Measurements from ENCODE around the gene INHBE. TPM values are rescaled to one million over a fixed set of nuclear protein-coding genes. Genes with fewer than 3 reads are reported as not detected.
A peak's percentile ranks its signal among the peaks of the same experiment; 100 is the strongest.

INHBE gene
- total RNA-seq, 1 donor, result not detected

- H3K9me3 ChIP-seq (ENCODE audit: low read depth, low read length), result no peaks in the 10 kb centered on the region
- no peaks in the 10 kb centered on the region for H3K27me3 ChIP-seq (ENCODE audit: insufficient read depth, low read length)
- H3K4me3 ChIP-seq (ENCODE audit: low read length), result no peak overlapping the region
- peaks cover 86% of the 10 kb centered on the region for H3K4me1 ChIP-seq (ENCODE audit: insufficient read depth, low read length)
Observed at GRCh38 chr12:57473886-57474285, 18.8 kb downstream of the INHBE start.

GRCh38 chr12:57474430-57474829, 19.3 kb downstream of the INHBE start:
- Histone ChIP-seq H3K4me3 (ENCODE audit: low read length) (no peak overlapping the region), H3K4me1 (ENCODE audit: insufficient read depth, low read length) (peaks cover 87% of the 10 kb centered on the region), H3K9me3 (ENCODE audit: low read depth, low read length) (no peaks in the 10 kb centered on the region), H3K27me3 (ENCODE audit: insufficient read depth, low read length) (no peaks in the 10 kb centered on the region)

- H3K4me3 ChIP-seq (ENCODE audit: low read length), result no peak overlapping the region
- H3K9me3 ChIP-seq (ENCODE audit: low read depth, low read length), result no peaks in the 10 kb centered on the region
- no peaks in the 10 kb centered on the region for H3K27me3 ChIP-seq (ENCODE audit: insufficient read depth, low read length)
- peaks cover 87% of the 10 kb centered on the region for H3K4me1 ChIP-seq (ENCODE audit: insufficient read depth, low read length)
Observed at GRCh38 chr12:57474862-57475261, 19.8 kb downstream of the INHBE start.

GRCh38 chr12:57475271-57476161, 20.4 kb downstream of the INHBE start:
- peaks cover 87% of the 10 kb centered on the region for H3K4me1 ChIP-seq (ENCODE audit: insufficient read depth, low read length)
- H3K27me3 ChIP-seq (ENCODE audit: insufficient read depth, low read length), result no peaks in the 10 kb centered on the region
- H3K9me3 ChIP-seq (ENCODE audit: low read depth, low read length), result no peaks in the 10 kb centered on the region
- peak overlapping the region; percentile 64 for H3K4me3 ChIP-seq (ENCODE audit: low read length)

GRCh38 chr12:57476162-57476992, 21.3 kb downstream of the INHBE start:
- Histone ChIP-seq H3K27me3 (ENCODE audit: insufficient read depth, low read length) (no peaks in the 10 kb centered on the region), H3K9me3 (ENCODE audit: low read depth, low read length) (no peaks in the 10 kb centered on the region), H3K4me3 (ENCODE audit: low read length) (peak overlapping the region; percentile 64), H3K4me1 (ENCODE audit: insufficient read depth, low read length) (peaks cover 87% of the 10 kb centered on the region)

GRCh38 chr12:57476993-57477709, 22.0 kb downstream of the INHBE start:
- H3K4me1 ChIP-seq (ENCODE audit: insufficient read depth, low read length), result peaks cover 84% of the 10 kb centered on the region
- no peaks in the 10 kb centered on the region for H3K9me3 ChIP-seq (ENCODE audit: low read depth, low read length)
- no peaks in the 10 kb centered on the region for H3K27me3 ChIP-seq (ENCODE audit: insufficient read depth, low read length)
- H3K4me3 ChIP-seq (ENCODE audit: low read length), result peak overlapping the region; percentile 64

GRCh38 chr12:57477710-57478681, 22.9 kb downstream of the INHBE start:
- peaks cover 75% of the 10 kb centered on the region for H3K4me1 ChIP-seq (ENCODE audit: insufficient read depth, low read length)
- no peaks in the 10 kb centered on the region for H3K9me3 ChIP-seq (ENCODE audit: low read depth, low read length)
- peak overlapping the region; percentile 64 for H3K4me3 ChIP-seq (ENCODE audit: low read length)
- H3K27me3 ChIP-seq (ENCODE audit: insufficient read depth, low read length), result no peaks in the 10 kb centered on the region

GRCh38 chr12:57479043-57479375, 23.9 kb downstream of the INHBE start:
- H3K4me3 ChIP-seq (ENCODE audit: low read length), result peak overlapping the region; percentile 64

GRCh38 chr12:57479376-57480115, 24.4 kb downstream of the INHBE start, which contains the start of gene ARHGAP9:
Gene ARHGAP9 (minus strand): TSS chr12:57479866. CDS start chr12:57479406, 460 bp downstream.
- Histone ChIP-seq H3K4me1 (ENCODE audit: insufficient read depth, low read length) (peaks cover 61% of the 10 kb centered on the region), H3K4me3 (ENCODE audit: low read length) (peak within 1 kb of the TSS; percentile 64)

More at GRCh38 chr12:57479043-57479375, 23.9 kb downstream of the INHBE start:
- H3K9me3 ChIP-seq (ENCODE audit: low read depth, low read length), result no peaks in the 10 kb centered on the region
- H3K27me3 ChIP-seq (ENCODE audit: insufficient read depth, low read length), result no peaks in the 10 kb centered on the region
- peaks cover 66% of the 10 kb centered on the region for H3K4me1 ChIP-seq (ENCODE audit: insufficient read depth, low read length)

GRCh38 chr12:57481671-57482070, 26.6 kb downstream of the INHBE start:
- Histone ChIP-seq H3K9me3 (ENCODE audit: low read depth, low read length) (no peaks in the 10 kb centered on the region), H3K4me3 (ENCODE audit: low read length) (no peak overlapping the region), H3K27me3 (ENCODE audit: insufficient read depth, low read length) (no peaks in the 10 kb centered on the region), H3K4me1 (ENCODE audit: insufficient read depth, low read length) (peaks cover 41% of the 10 kb centered on the region)

More at GRCh38 chr12:57479376-57480115, 24.4 kb downstream of the INHBE start, which contains the start of gene ARHGAP9:
- Histone ChIP-seq H3K9me3 (ENCODE audit: low read depth, low read length) (no peaks in the 10 kb centered on the region), H3K27me3 (ENCODE audit: insufficient read depth, low read length) (no peaks in the 10 kb centered on the region)

GRCh38 chr12:57483466-57483865, 28.4 kb downstream of the INHBE start:
- Histone ChIP-seq H3K27me3 (ENCODE audit: insufficient read depth, low read length) (no peaks in the 10 kb centered on the region), H3K4me1 (ENCODE audit: insufficient read depth, low read length) (peaks cover 43% of the 10 kb centered on the region), H3K9me3 (ENCODE audit: low read depth, low read length) (no peaks in the 10 kb centered on the region), H3K4me3 (ENCODE audit: low read length) (no peak overlapping the region)

GRCh38 chr12:57485695-57486094, 30.6 kb downstream of the INHBE start:
- Histone ChIP-seq H3K9me3 (ENCODE audit: low read depth, low read length) (no peaks in the 10 kb centered on the region), H3K4me1 (ENCODE audit: insufficient read depth, low read length) (peaks cover 29% of the 10 kb centered on the region), H3K4me3 (ENCODE audit: low read length) (no peak overlapping the region), H3K27me3 (ENCODE audit: insufficient read depth, low read length) (no peaks in the 10 kb centered on the region)

- no peak overlapping the region for H3K4me3 ChIP-seq (ENCODE audit: low read length)
- peaks cover 18% of the 10 kb centered on the region for H3K4me1 ChIP-seq (ENCODE audit: insufficient read depth, low read length)
- H3K27me3 ChIP-seq (ENCODE audit: insufficient read depth, low read length), result no peaks in the 10 kb centered on the region
- H3K9me3 ChIP-seq (ENCODE audit: low read depth, low read length), result no peaks in the 10 kb centered on the region
Observed at GRCh38 chr12:57487055-57487596, 32.0 kb downstream of the INHBE start.

Measured in mononuclear cell (primary cell).